Measurements from ENCODE around the gene PRRC2C.
A peak's percentile ranks its signal among the peaks of the same experiment; 100 is the strongest.

The PRRC2C gene

GRCh38 chr1:171570295-171570694 lies 85.0 kb downstream of the PRRC2C start:
- DNase-seq (ENCODE audit: low spot score in 2 of 2): no peak
- H3K27me3 Mint-ChIP-seq: no peaks in the 10 kb centered on the region
- H3K36me3 Mint-ChIP-seq (ENCODE audit: insufficient read depth): peaks cover 56% of the 10 kb centered on the region
- peak overlapping the region; percentile 52 for H3K27ac Mint-ChIP-seq (ENCODE audit: low read depth)
- H3K4me3 Mint-ChIP-seq: no peak overlapping the region
- H3K4me1 Mint-ChIP-seq: peaks cover 3% of the 10 kb centered on the region
- no peaks in the 10 kb centered on the region for H3K9me3 Mint-ChIP-seq
- ATAC-seq (replicated peaks; ENCODE audit: extremely low read depth, poor library complexity, severe bottlenecking): no peak

- Mint-ChIP-seq H3K36me3 (ENCODE audit: insufficient read depth) (peaks cover 75% of the 10 kb centered on the region), H3K27me3 (no peaks in the 10 kb centered on the region), H3K4me1 (peaks cover 15% of the 10 kb centered on the region), H3K9me3 (no peaks in the 10 kb centered on the region), H3K27ac (ENCODE audit: low read depth) (peak overlapping the region; percentile 4), H3K4me3 (no peak overlapping the region)
- no peak for DNase-seq (ENCODE audit: low spot score in 2 of 2)
- ATAC-seq (replicated peaks; ENCODE audit: extremely low read depth, poor library complexity, severe bottlenecking): no peak
Measured at GRCh38 chr1:171576144-171576543, 90.8 kb downstream of the PRRC2C start.

- no peaks in the 10 kb centered on the region for H3K9me3 Mint-ChIP-seq
- H3K4me3 Mint-ChIP-seq: no peak overlapping the region
- H3K27me3 Mint-ChIP-seq: no peaks in the 10 kb centered on the region
- DNase-seq (ENCODE audit: low spot score in 2 of 2) (no peak), ATAC-seq (replicated peaks; ENCODE audit: extremely low read depth, poor library complexity, severe bottlenecking) (no peak)
- H3K4me1 Mint-ChIP-seq: peaks cover 19% of the 10 kb centered on the region
- H3K36me3 Mint-ChIP-seq (ENCODE audit: insufficient read depth): peaks cover 84% of the 10 kb centered on the region
- H3K27ac Mint-ChIP-seq (ENCODE audit: low read depth): peak overlapping the region; percentile 33
Measured at GRCh38 chr1:171581226-171581625, 95.9 kb downstream of the PRRC2C start.

GRCh38 chr1:171581766-171582165 lies 96.4 kb downstream of the PRRC2C start:
- Mint-ChIP-seq H3K36me3 (ENCODE audit: insufficient read depth) (peaks cover 86% of the 10 kb centered on the region), H3K4me1 (peaks cover 19% of the 10 kb centered on the region), H3K4me3 (no peak overlapping the region), H3K27me3 (no peaks in the 10 kb centered on the region), H3K9me3 (no peaks in the 10 kb centered on the region), H3K27ac (ENCODE audit: low read depth) (peak overlapping the region; percentile 33)
- ATAC-seq (replicated peaks; ENCODE audit: extremely low read depth, poor library complexity, severe bottlenecking): no peak
- no peak for DNase-seq (ENCODE audit: low spot score in 2 of 2)

GRCh38 chr1:171582589-171582988 lies 97.3 kb downstream of the PRRC2C start:
- no peaks in the 10 kb centered on the region for H3K9me3 Mint-ChIP-seq
- DNase-seq (ENCODE audit: low spot score in 2 of 2): no peak
- peaks cover 82% of the 10 kb centered on the region for H3K36me3 Mint-ChIP-seq (ENCODE audit: insufficient read depth)
- H3K4me3 Mint-ChIP-seq: no peak overlapping the region
- ATAC-seq (replicated peaks; ENCODE audit: extremely low read depth, poor library complexity, severe bottlenecking): no peak
- H3K4me1 Mint-ChIP-seq: peaks cover 19% of the 10 kb centered on the region
- no peaks in the 10 kb centered on the region for H3K27me3 Mint-ChIP-seq
- no peak overlapping the region for H3K27ac Mint-ChIP-seq (ENCODE audit: low read depth)

GRCh38 chr1:171583591-171584201 lies 98.4 kb downstream of the PRRC2C start:
- no peak overlapping the region for H3K27ac Mint-ChIP-seq (ENCODE audit: low read depth)
- H3K9me3 Mint-ChIP-seq: no peaks in the 10 kb centered on the region
- DNase-seq (ENCODE audit: low spot score in 2 of 2): no peak
- no peak overlapping the region for H3K4me3 Mint-ChIP-seq
- ATAC-seq (replicated peaks; ENCODE audit: extremely low read depth, poor library complexity, severe bottlenecking): no peak
- H3K27me3 Mint-ChIP-seq: no peaks in the 10 kb centered on the region
- peaks cover 78% of the 10 kb centered on the region for H3K36me3 Mint-ChIP-seq (ENCODE audit: insufficient read depth)
- peaks cover 19% of the 10 kb centered on the region for H3K4me1 Mint-ChIP-seq

GRCh38 chr1:171585715-171586114 lies 100.4 kb downstream of the PRRC2C start:
- H3K9me3 Mint-ChIP-seq: no peaks in the 10 kb centered on the region
- H3K27ac Mint-ChIP-seq (ENCODE audit: low read depth): no peak overlapping the region
- peaks cover 16% of the 10 kb centered on the region for H3K4me1 Mint-ChIP-seq
- no peaks in the 10 kb centered on the region for H3K27me3 Mint-ChIP-seq
- DNase-seq (ENCODE audit: low spot score in 2 of 2) (no peak), ATAC-seq (replicated peaks; ENCODE audit: extremely low read depth, poor library complexity, severe bottlenecking) (no peak)
- H3K4me3 Mint-ChIP-seq: no peak overlapping the region
- peaks cover 76% of the 10 kb centered on the region for H3K36me3 Mint-ChIP-seq (ENCODE audit: insufficient read depth)

GRCh38 chr1:171588230-171588629 lies 102.9 kb downstream of the PRRC2C start:
- ATAC-seq (replicated peaks; ENCODE audit: extremely low read depth, poor library complexity, severe bottlenecking) (no peak), DNase-seq (ENCODE audit: low spot score in 2 of 2) (no peak)
- Mint-ChIP-seq H3K27ac (ENCODE audit: low read depth) (no peak overlapping the region), H3K4me1 (peaks cover 6% of the 10 kb centered on the region), H3K36me3 (ENCODE audit: insufficient read depth) (peaks cover 82% of the 10 kb centered on the region), H3K27me3 (no peaks in the 10 kb centered on the region), H3K9me3 (no peaks in the 10 kb centered on the region), H3K4me3 (no peak overlapping the region)

GRCh38 chr1:171590022-171590421 lies 104.7 kb downstream of the PRRC2C start:
- Mint-ChIP-seq H3K36me3 (ENCODE audit: insufficient read depth) (peaks cover 73% of the 10 kb centered on the region), H3K27ac (ENCODE audit: low read depth) (no peak overlapping the region), H3K4me3 (no peak overlapping the region), H3K27me3 (no peaks in the 10 kb centered on the region), H3K9me3 (no peaks in the 10 kb centered on the region), H3K4me1 (peaks cover 6% of the 10 kb centered on the region)
- no peak for DNase-seq (ENCODE audit: low spot score in 2 of 2)
- no peak for ATAC-seq (replicated peaks; ENCODE audit: extremely low read depth, poor library complexity, severe bottlenecking)

GRCh38 chr1:171595324-171595723 lies 110.0 kb downstream of the PRRC2C start:
- DNase-seq (ENCODE audit: low spot score in 2 of 2) (no peak), ATAC-seq (replicated peaks; ENCODE audit: extremely low read depth, poor library complexity, severe bottlenecking) (no peak)
- no peak overlapping the region for H3K27ac Mint-ChIP-seq (ENCODE audit: low read depth)
- H3K4me3 Mint-ChIP-seq: no peak overlapping the region
- H3K4me1 Mint-ChIP-seq: peaks cover 6% of the 10 kb centered on the region
- H3K9me3 Mint-ChIP-seq: no peaks in the 10 kb centered on the region
- H3K36me3 Mint-ChIP-seq (ENCODE audit: insufficient read depth): peaks cover 35% of the 10 kb centered on the region
- H3K27me3 Mint-ChIP-seq: no peaks in the 10 kb centered on the region

- H3K4me3 Mint-ChIP-seq: no peak overlapping the region
- no peaks in the 10 kb centered on the region for H3K9me3 Mint-ChIP-seq
- H3K4me1 Mint-ChIP-seq: peaks cover 6% of the 10 kb centered on the region
- H3K27me3 Mint-ChIP-seq: no peaks in the 10 kb centered on the region
- H3K27ac Mint-ChIP-seq (ENCODE audit: low read depth): no peak overlapping the region
- no peak for ATAC-seq (replicated peaks; ENCODE audit: extremely low read depth, poor library complexity, severe bottlenecking)
- no peak for DNase-seq (ENCODE audit: low spot score in 2 of 2)
- peaks cover 28% of the 10 kb centered on the region for H3K36me3 Mint-ChIP-seq (ENCODE audit: insufficient read depth)
Measured at GRCh38 chr1:171596119-171596518, 110.8 kb downstream of the PRRC2C start.

- H3K4me3 Mint-ChIP-seq: no peak overlapping the region
- no peak for DNase-seq (ENCODE audit: low spot score in 2 of 2)
- no peak for ATAC-seq (replicated peaks; ENCODE audit: extremely low read depth, poor library complexity, severe bottlenecking)
- H3K27me3 Mint-ChIP-seq: no peaks in the 10 kb centered on the region
- H3K36me3 Mint-ChIP-seq (ENCODE audit: insufficient read depth): peaks cover 23% of the 10 kb centered on the region
- H3K9me3 Mint-ChIP-seq: no peaks in the 10 kb centered on the region
- peaks cover 6% of the 10 kb centered on the region for H3K4me1 Mint-ChIP-seq
- H3K27ac Mint-ChIP-seq (ENCODE audit: low read depth): no peak overlapping the region
Measured at GRCh38 chr1:171596705-171597104, 111.4 kb downstream of the PRRC2C start.

- Mint-ChIP-seq H3K9me3 (no peaks in the 10 kb centered on the region), H3K36me3 (ENCODE audit: insufficient read depth) (peaks cover 18% of the 10 kb centered on the region), H3K4me1 (peaks cover 6% of the 10 kb centered on the region), H3K27me3 (no peaks in the 10 kb centered on the region), H3K27ac (ENCODE audit: low read depth) (no peak overlapping the region), H3K4me3 (no peak overlapping the region)
- ATAC-seq (replicated peaks; ENCODE audit: extremely low read depth, poor library complexity, severe bottlenecking) (no peak), DNase-seq (ENCODE audit: low spot score in 2 of 2) (no peak)
Measured at GRCh38 chr1:171597203-171597602, 111.9 kb downstream of the PRRC2C start.

All from central memory CD8-positive, alpha-beta T cell (primary cell).